SU-DHL-6 (cell line): ENCODE results near the gene PIK3CD.
"Not testable (repeated sequence)": the region's sequence is repeated elsewhere in the genome, so short reads cannot be mapped to it uniquely, and the experiment has no call there.

ENCODE experiments used
- H2AFZ ChIP-seq: fragments of 200-600 bp; sonication (generic); 2 replicates; pipeline ENCODE4 v1.6.1; 2014; ENCODE audit warnings: low read depth, mild to moderate bottlenecking, moderate library complexity, mixed read lengths, antibody characterized with exemption, low read length; ENCODE audit not compliant: severe bottlenecking
- H3F3A ChIP-seq: fragments of 200-600 bp; shearing (Covaris generic); 2 replicates; pipeline ENCODE4 v1.6.0; 2016; ENCODE audit warnings: antibody characterized with exemption, mild to moderate bottlenecking; ENCODE audit not compliant: insufficient read depth
- H3K27ac ChIP-seq: fragments of 200-600 bp; sonication (generic); 2 replicates; pipeline ENCODE4 v1.5.1; 2016; ENCODE audit warnings: low read depth, mild to moderate bottlenecking, low read length, moderate library complexity, mixed read lengths
- H3K27me3 ChIP-seq: fragments of 200-600 bp; sonication (generic), shearing (Covaris generic); 2 replicates; pipeline ENCODE4 v1.6.0; 2014; ENCODE audit warnings: mild to moderate bottlenecking, low read length
- H3K36me3 ChIP-seq: fragments of 200-600 bp; sonication (generic); 2 replicates; pipeline ENCODE4 v1.6.1; 2014; ENCODE audit warnings: mild to moderate bottlenecking, low read length, mixed read lengths
- H3K4me2 ChIP-seq: fragments of 300-600, 200-600 bp; shearing (Covaris generic), sonication (generic); 2 replicates; pipeline ENCODE4 v1.6.0; 2014; ENCODE audit warnings: low read length, low read depth, mild to moderate bottlenecking; ENCODE audit not compliant: poor library complexity, severe bottlenecking
- H3K4me3 ChIP-seq: fragments of 200-600 bp; sonication (generic); 2 replicates; pipeline ENCODE4 v1.5.1; 2014; ENCODE audit warnings: antibody characterized with exemption, low read length, mild to moderate bottlenecking, mixed read lengths; ENCODE audit not compliant: insufficient read depth, poor library complexity, severe bottlenecking
- H3K79me2 ChIP-seq: fragments of 200-600 bp; sonication (generic); 2 replicates; pipeline ENCODE4 v1.6.1; 2014; ENCODE audit warnings: mild to moderate bottlenecking, low read length, moderate library complexity; ENCODE audit not compliant: insufficient read depth
- H3K9ac ChIP-seq: fragments of 200-600 bp; sonication (generic); 2 replicates; pipeline ENCODE4 v1.7.0; 2014; ENCODE audit warnings: mild to moderate bottlenecking, low read length
- H3K9me2 ChIP-seq: fragments of 200-600 bp; sonication (generic); replicated peaks from 2 replicates; pipeline ENCODE4 v1.6.1; 2014; ENCODE audit warnings: low read length; ENCODE audit not compliant: insufficient read depth
- H3K9me3 ChIP-seq: fragments of 200-600 bp; sonication (generic); 2 replicates; pipeline ENCODE4 v1.6.1; 2014; ENCODE audit warnings: low read length, mixed read lengths; ENCODE audit not compliant: insufficient read depth
- H4K20me1 ChIP-seq: fragments of 200-600 bp; sonication (generic); 2 replicates; pipeline ENCODE4 v1.6.1; 2014; ENCODE audit warnings: low read depth, mild to moderate bottlenecking, antibody characterized with exemption, low read length, moderate library complexity, mixed read lengths
- EZH2phosphoT487 ChIP-seq: fragments of 200-600 bp; sonication (generic), shearing (Covaris generic); conservative IDR thresholded peaks from 2 replicates; pipeline ENCODE4 v1.6.1; 2018; ENCODE audit warnings: mild to moderate bottlenecking, antibody characterized with exemption, low read length, moderate library complexity, mixed read lengths
- TF ChIP-seq, protein P1 (sequence below): fragments of 200-600 bp; sonication (generic); IDR thresholded peaks from one replicate; pipeline ENCODE4 v1.5.1; 2017; ENCODE audit warnings: antibody characterized with exemption, mild to moderate bottlenecking, low read length, moderate library complexity; ENCODE audit not compliant: insufficient read depth, poor library complexity, severe bottlenecking

PIK3CD gene

DNA sequence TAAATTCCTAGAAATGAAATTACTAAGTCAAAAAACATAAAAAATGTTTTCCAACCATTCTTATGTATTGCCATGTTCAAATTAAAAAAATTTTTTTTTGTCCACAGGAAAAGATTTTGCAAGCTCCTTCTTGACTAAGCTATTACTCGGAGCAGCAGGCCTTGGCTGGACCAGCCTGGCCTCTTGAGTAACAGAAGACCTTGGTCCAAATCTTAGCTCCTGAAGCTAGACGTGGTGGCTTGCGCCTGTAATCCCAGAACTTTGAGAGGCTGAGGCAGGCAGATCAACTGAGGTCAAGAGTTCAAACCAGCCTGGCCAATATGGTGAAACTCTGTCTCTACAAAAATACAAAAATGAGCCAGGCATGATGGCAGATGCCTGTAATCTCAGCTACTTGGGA lies 94.7 kb downstream of the PIK3CD start:
- 0 out of 2 replicates have a peak, but pooled peaks cover 12% of the 10 kb centered on the region for H3K79me2 ChIP-seq
- H3K27me3 ChIP-seq, result no peaks in the 10 kb centered on the region
- H3K9ac ChIP-seq, result no peak overlapping the region
- no peak overlapping the region for H3K27ac ChIP-seq
- peaks cover 8% of the 10 kb centered on the region; the same call in 1 of the 2 replicates for H3F3A ChIP-seq
- H3K4me3 ChIP-seq, result no peak overlapping the region
- no peak overlapping the region for H3K4me2 ChIP-seq
- TF ChIP-seq, protein P1, sequence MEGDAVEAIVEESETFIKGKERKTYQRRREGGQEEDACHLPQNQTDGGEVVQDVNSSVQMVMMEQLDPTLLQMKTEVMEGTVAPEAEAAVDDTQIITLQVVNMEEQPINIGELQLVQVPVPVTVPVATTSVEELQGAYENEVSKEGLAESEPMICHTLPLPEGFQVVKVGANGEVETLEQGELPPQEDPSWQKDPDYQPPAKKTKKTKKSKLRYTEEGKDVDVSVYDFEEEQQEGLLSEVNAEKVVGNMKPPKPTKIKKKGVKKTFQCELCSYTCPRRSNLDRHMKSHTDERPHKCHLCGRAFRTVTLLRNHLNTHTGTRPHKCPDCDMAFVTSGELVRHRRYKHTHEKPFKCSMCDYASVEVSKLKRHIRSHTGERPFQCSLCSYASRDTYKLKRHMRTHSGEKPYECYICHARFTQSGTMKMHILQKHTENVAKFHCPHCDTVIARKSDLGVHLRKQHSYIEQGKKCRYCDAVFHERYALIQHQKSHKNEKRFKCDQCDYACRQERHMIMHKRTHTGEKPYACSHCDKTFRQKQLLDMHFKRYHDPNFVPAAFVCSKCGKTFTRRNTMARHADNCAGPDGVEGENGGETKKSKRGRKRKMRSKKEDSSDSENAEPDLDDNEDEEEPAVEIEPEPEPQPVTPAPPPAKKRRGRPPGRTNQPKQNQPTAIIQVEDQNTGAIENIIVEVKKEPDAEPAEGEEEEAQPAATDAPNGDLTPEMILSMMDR, result no peak
- no peak for TF ChIP-seq EZH2phosphoT487
- no peaks in the 10 kb centered on the region for H4K20me1 ChIP-seq
- no peak overlapping the region for H2AFZ ChIP-seq
- peaks cover 39% of the 10 kb centered on the region; the same call in 1 of the 2 replicates for H3K36me3 ChIP-seq
- no peaks in the 10 kb centered on the region for H3K9me2 ChIP-seq
- no peaks in the 10 kb centered on the region for H3K9me3 ChIP-seq

DNA sequence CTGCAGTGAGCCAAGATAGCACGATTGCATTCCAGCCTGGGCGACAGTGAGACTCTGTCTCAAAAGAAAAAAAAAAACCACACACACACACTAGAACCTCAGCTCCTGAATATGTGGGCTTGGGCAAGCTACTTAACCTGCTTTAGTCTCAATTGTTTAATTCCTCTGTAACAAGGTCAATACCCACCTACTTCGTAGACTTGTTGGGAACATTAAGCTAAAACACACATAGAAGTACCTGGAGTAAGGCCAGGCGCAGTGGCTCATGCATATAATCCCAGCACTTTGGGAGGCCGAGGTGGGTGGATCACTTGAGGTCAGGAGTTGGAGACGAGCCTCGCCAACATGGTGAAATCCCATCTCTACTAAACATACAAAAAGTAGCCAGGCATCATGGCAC lies 95.1 kb downstream of the PIK3CD start:
- 0 out of 2 replicates have a peak, but pooled peaks cover 14% of the 10 kb centered on the region for H3K79me2 ChIP-seq
- peaks cover 39% of the 10 kb centered on the region; the same call in 1 of the 2 replicates for H3K36me3 ChIP-seq
- H3K9ac ChIP-seq, result no peak overlapping the region
- no peaks in the 10 kb centered on the region for H3K9me3 ChIP-seq
- no peaks in the 10 kb centered on the region for H4K20me1 ChIP-seq
- no peak overlapping the region for H2AFZ ChIP-seq
- no peaks in the 10 kb centered on the region for H3K27me3 ChIP-seq
- H3K4me2 ChIP-seq, result no peak overlapping the region
- H3K9me2 ChIP-seq, result no peaks in the 10 kb centered on the region
- TF ChIP-seq EZH2phosphoT487, result no peak
- TF ChIP-seq, protein P1, result no peak
- H3F3A ChIP-seq, result peaks cover 8% of the 10 kb centered on the region; the same call in 1 of the 2 replicates
- no peak overlapping the region for H3K27ac ChIP-seq
- H3K4me3 ChIP-seq, result no peak overlapping the region

DNA sequence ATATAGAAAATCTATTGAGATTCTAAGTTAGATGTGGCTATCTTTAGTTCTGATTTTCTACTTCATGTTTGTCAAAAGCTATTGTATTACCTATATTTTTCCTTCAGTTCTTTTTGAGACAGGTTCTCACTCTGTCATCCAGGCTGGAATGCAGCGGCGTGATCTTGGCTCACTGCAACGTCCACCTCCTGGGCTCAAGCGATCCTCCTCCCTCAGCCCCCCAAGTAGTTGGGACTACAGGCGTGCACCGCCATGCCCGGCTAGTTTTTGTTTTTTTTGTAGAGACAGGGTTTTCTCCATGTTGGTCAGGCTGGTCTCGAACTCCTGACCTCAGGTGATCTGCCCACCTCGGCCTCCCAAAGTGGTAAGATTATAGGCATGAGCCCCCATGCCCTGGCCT lies 96.9 kb downstream of the PIK3CD start:
- not testable (repeated sequence) for H2AFZ ChIP-seq, H3K9ac ChIP-seq, H3K27me3 ChIP-seq, H3F3A ChIP-seq, H3K9me3 ChIP-seq, H3K4me3 ChIP-seq, H4K20me1 ChIP-seq, H3K4me2 ChIP-seq, H3K27ac ChIP-seq, H3K9me2 ChIP-seq
- Histone ChIP-seq H3K36me3 (peaks cover 26% of the 10 kb centered on the region; the same call in 1 of the 2 replicates), H3K79me2 (peaks cover 21% of the 10 kb centered on the region; the same call in 1 of the 2 replicates)

DNA sequence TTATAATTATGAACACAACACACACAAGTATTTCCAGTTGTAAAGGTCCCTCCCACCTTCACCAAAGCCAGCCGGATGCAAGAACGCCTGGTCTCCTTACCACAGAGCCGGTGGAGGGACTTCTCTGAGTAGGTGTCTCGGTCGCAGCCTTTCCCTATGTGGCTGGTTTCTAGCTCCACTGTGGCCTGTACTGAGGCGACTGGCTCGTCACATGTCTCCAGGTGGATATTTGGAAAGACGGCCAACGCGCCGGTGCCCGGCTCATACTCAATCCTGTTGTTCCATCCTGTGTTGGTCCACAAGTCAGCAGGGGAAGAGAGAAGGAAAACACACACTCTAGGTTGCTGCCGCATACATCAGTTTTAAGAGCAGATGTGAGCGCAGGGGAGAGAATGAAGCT lies 97.8 kb downstream of the PIK3CD start:
- Histone ChIP-seq H3K4me3 (no peak overlapping the region), H3K4me2 (no peak overlapping the region), H3F3A (peaks cover 6% of the 10 kb centered on the region; the same call in 1 of the 2 replicates), H3K27ac (no peak overlapping the region), H3K79me2 (peaks cover 27% of the 10 kb centered on the region; the same call in 1 of the 2 replicates), H3K27me3 (no peaks in the 10 kb centered on the region), H4K20me1 (no peaks in the 10 kb centered on the region), H3K9ac (no peak overlapping the region), H2AFZ (no peak overlapping the region), H3K36me3 (peaks cover 23% of the 10 kb centered on the region; the same call in 1 of the 2 replicates), H3K9me3 (no peaks in the 10 kb centered on the region), H3K9me2 (no peaks in the 10 kb centered on the region)
- TF ChIP-seq, protein P1, result no peak
- TF ChIP-seq EZH2phosphoT487, result no peak
